SK-N-SH (cell line): ENCODE measurements around the gene SMU1. TPM values are rescaled to one million over a fixed set of nuclear protein-coding genes. Genes with fewer than 3 reads are reported as not detected.

ENCODE experiments used
- CTCF ChIA-PET: fragments of 300-600, 350-600 bp; formaldehyde crosslinking; extraction: SDS; loops from one replicate; lab custom pipeline; 2021; lab: Yijun Ruan, JAX
- POLR2A ChIA-PET: fragments of 350-600 bp; sonication (Branson Sonifier 250); formaldehyde crosslinking; extraction: SDS; loops from one replicate; lab custom pipeline; 2020; ENCODE audit warnings: antibody characterized with exemption, inconsistent platforms; lab: Yijun Ruan, JAX
- DNase-seq: peaks from one replicate; pipeline ENCODE4 v3.0.0; 2012
- H2AFZ ChIP-seq: fragments of 200-600 bp; sonication (generic); 2 replicates; pipeline ENCODE4 v1.8.1; 2016; ENCODE audit warnings: antibody characterized with exemption, mild to moderate bottlenecking, low read depth
- H3F3A ChIP-seq: fragments of 200-600 bp; sonication (generic); replicated peaks from 2 replicates; pipeline ENCODE3; 2016; ENCODE audit warnings: antibody characterized with exemption, mild to moderate bottlenecking; ENCODE audit not compliant: insufficient read depth
- H3K27ac ChIP-seq, 2 experiments: fragments of 200-500 bp in 1 of 2; fragments of 200-600 bp in 1 of 2; sonication (Bioruptor generic) in 1 of 2; sonication (generic), shearing (Covaris generic) in 1 of 2; 2 replicates each; pipeline versions ENCODE4 v1.5.1 to v1.6.1; 2014 to 2016; ENCODE audit warnings: low read depth in 2 of 2, inconsistent platforms in 1 of 2, low read length in 1 of 2, mild to moderate bottlenecking in 1 of 2, mixed read lengths in 1 of 2
- H3K27me3 ChIP-seq: fragments of 200-600 bp; sonication (generic), shearing (Covaris generic); 2 replicates; pipeline ENCODE4 v1.6.1; 2016; ENCODE audit warnings: mixed run types; ENCODE audit not compliant: insufficient read depth
- H3K36me3 ChIP-seq, 2 experiments: fragments of 200-500 bp in 1 of 2; fragments of 200-600 bp in 1 of 2; sonication (Bioruptor generic) in 1 of 2; sonication (generic) in 1 of 2; replicated peaks in 1 of 2; 2 replicates each; pipeline versions ENCODE3 to v1.5.1; 2014 to 2016; ENCODE audit warnings: low read length in 1 of 2, mild to moderate bottlenecking in 1 of 2; ENCODE audit not compliant: insufficient read depth in 2 of 2, control insufficient read depth in 1 of 2
- H3K4me1 ChIP-seq, 2 experiments: fragments of 200-500 bp in 1 of 2; fragments of 200-600 bp in 1 of 2; sonication (Bioruptor generic) in 1 of 2; sonication (generic), shearing (Covaris generic) in 1 of 2; 2 replicates each; pipeline versions ENCODE4 v1.5.1 to v1.6.1; 2014 to 2016; ENCODE audit warnings: low read depth in 1 of 2, low read length in 1 of 2, mixed run types in 1 of 2; ENCODE audit not compliant: insufficient read depth in 2 of 2, control insufficient read depth in 1 of 2
- H3K4me2 ChIP-seq: fragments of 200-600 bp; sonication (generic), shearing (Covaris generic); 2 replicates; pipeline ENCODE4 v1.6.1; 2017; ENCODE audit warnings: mixed run types
- H3K4me3 ChIP-seq, 2 experiments: fragments of 200-500 bp in 1 of 2; fragments of 200-600 bp in 1 of 2; sonication (Bioruptor generic) in 1 of 2; sonication (generic), shearing (Covaris generic) in 1 of 2; 2 replicates each; pipeline versions ENCODE4 v1.5.1 to v1.8.1; 2014 to 2016; ENCODE audit warnings: low read depth in 2 of 2, inconsistent platforms in 1 of 2, low read length in 1 of 2, mild to moderate bottlenecking in 1 of 2, mixed read lengths in 1 of 2, moderate library complexity in 1 of 2
- H3K79me2 ChIP-seq: fragments of 200-600 bp; sonication (generic); 2 replicates; pipeline ENCODE4 v1.8.1; 2017; ENCODE audit warnings: mild to moderate bottlenecking; ENCODE audit not compliant: insufficient read depth
- H3K9ac ChIP-seq: fragments of 200-600 bp; sonication (generic); 2 replicates; pipeline ENCODE4 v1.6.1; 2017; ENCODE audit warnings: mixed run types
- H3K9me2 ChIP-seq: fragments of 200-600 bp; sonication (generic); 2 replicates; pipeline ENCODE4 v1.6.1; 2017; ENCODE audit warnings: mixed run types
- H3K9me3 ChIP-seq: fragments of 200-600 bp; sonication (generic); 2 replicates; pipeline ENCODE4 v1.6.1; 2017; ENCODE audit warnings: mixed run types, mild to moderate bottlenecking, moderate library complexity
- H4K20me1 ChIP-seq: fragments of 200-600 bp; sonication (generic); 2 replicates; pipeline ENCODE4 v1.6.1; 2017; ENCODE audit warnings: mild to moderate bottlenecking, mixed run types; ENCODE audit not compliant: insufficient read depth
- CHD2 ChIP-seq: fragments of 150-350 bp; IDR thresholded peaks from 2 replicates; pipeline ENCODE4 v1.6.1; 2018; ENCODE audit warnings: low read length; ENCODE audit not compliant: partially characterized antibody
- CTCF ChIP-seq: fragments of 200-600 bp; sonication (generic); IDR thresholded peaks from 2 replicates; pipeline ENCODE4 v1.6.1; 2017; ENCODE audit warnings: antibody characterized with exemption, mild to moderate bottlenecking, moderate library complexity
- EP300 ChIP-seq, 2 experiments: IDR thresholded peaks; 2 replicates each; pipeline versions ENCODE4 v1.4.0 to v1.6.1; 2012; ENCODE audit warnings: borderline replicate concordance in 1 of 2, low read depth in 1 of 2, low read length in 1 of 2
- EZH2phosphoT487 ChIP-seq: fragments of 200-600 bp; sonication (generic); IDR thresholded peaks from 2 replicates; pipeline ENCODE4 v1.6.1; 2017; ENCODE audit warnings: low read depth, mixed run types, mild to moderate bottlenecking, antibody characterized with exemption, moderate library complexity, borderline replicate concordance
- FOSL2 ChIP-seq: IDR thresholded peaks from 2 replicates; pipeline ENCODE4 v1.4.0; 2012; ENCODE audit warnings: low read depth, mild to moderate bottlenecking, moderate library complexity, borderline replicate concordance
- GABPA ChIP-seq: IDR thresholded peaks from 2 replicates; pipeline ENCODE4 v1.4.0; 2012; ENCODE audit warnings: low read depth, mild to moderate bottlenecking
- IRF3 ChIP-seq: fragments of 150-350 bp; IDR thresholded peaks from 2 replicates; pipeline ENCODE4 v1.6.1; 2016; ENCODE audit warnings: mild to moderate bottlenecking, low read depth, low read length
- JUND ChIP-seq: IDR thresholded peaks from 2 replicates; pipeline ENCODE4 v1.4.0; 2012
- NRF1 ChIP-seq: IDR thresholded peaks from 2 replicates; pipeline ENCODE4 v1.6.1; 2012; ENCODE audit warnings: low read depth, mild to moderate bottlenecking, low read length
- POLR2AphosphoS5 ChIP-seq: IDR thresholded peaks from 2 replicates; pipeline ENCODE4 v1.6.1; 2012; ENCODE audit warnings: low read depth, low read length
- RAD21 ChIP-seq: IDR thresholded peaks from 2 replicates; pipeline ENCODE4 v1.6.1; 2012; ENCODE audit warnings: mild to moderate bottlenecking, low read length
- REST ChIP-seq: IDR thresholded peaks from 2 replicates; pipeline ENCODE4 v1.6.1; 2012; ENCODE audit warnings: mild to moderate bottlenecking, low read depth, low read length, moderate library complexity
- YY1 ChIP-seq: IDR thresholded peaks from 2 replicates; pipeline ENCODE4 v1.4.0; 2012; ENCODE audit warnings: low read depth, mild to moderate bottlenecking
- WGBS: methylation state at CpG from one replicate; pipeline ENCODE4 v1.1.6; 2017; ENCODE audit warnings: low lambda C conversion rate; 5-methylcytosine and 5-hydroxymethylcytosine counted together
- polyA plus RNA-seq, 3 experiments: library from polyadenylated mRNA; depleted of rRNA; stranded (reverse); fragments of >200 nt; gene quantifications; 2 replicates each; pipeline ENCODE4 v1.2.3, GENCODE V29; 2012
- TF ChIP-seq, protein P1 (sequence below): IDR thresholded peaks from 2 replicates; pipeline ENCODE4 v1.4.0; 2012; ENCODE audit warnings: low read depth, borderline replicate concordance
- TF ChIP-seq, protein P2 (sequence below): IDR thresholded peaks from 2 replicates; pipeline ENCODE4 v1.4.0; 2012; ENCODE audit warnings: low read depth
- TF ChIP-seq, protein P3 (sequence below): IDR thresholded peaks from 2 replicates; pipeline ENCODE4 v1.4.0; 2012; ENCODE audit warnings: low read depth, borderline replicate concordance

Gene SMU1
- polyA plus RNA-seq, 1 of the 3 experiments (the other 2 are of a cell fraction) = 9.8 TPM

GRCh38 chr9:33120620-33121019 is 44.1 kb upstream of the SMU1 start (continued):
- TF ChIP-seq, protein P1, sequence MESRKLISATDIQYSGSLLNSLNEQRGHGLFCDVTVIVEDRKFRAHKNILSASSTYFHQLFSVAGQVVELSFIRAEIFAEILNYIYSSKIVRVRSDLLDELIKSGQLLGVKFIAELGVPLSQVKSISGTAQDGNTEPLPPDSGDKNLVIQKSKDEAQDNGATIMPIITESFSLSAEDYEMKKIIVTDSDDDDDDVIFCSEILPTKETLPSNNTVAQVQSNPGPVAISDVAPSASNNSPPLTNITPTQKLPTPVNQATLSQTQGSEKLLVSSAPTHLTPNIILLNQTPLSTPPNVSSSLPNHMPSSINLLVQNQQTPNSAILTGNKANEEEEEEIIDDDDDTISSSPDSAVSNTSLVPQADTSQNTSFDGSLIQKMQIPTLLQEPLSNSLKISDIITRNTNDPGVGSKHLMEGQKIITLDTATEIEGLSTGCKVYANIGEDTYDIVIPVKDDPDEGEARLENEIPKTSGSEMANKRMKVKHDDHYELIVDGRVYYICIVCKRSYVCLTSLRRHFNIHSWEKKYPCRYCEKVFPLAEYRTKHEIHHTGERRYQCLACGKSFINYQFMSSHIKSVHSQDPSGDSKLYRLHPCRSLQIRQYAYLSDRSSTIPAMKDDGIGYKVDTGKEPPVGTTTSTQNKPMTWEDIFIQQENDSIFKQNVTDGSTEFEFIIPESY = no peak
- TF ChIP-seq FOSL2 (no peak), NRF1 (no peak), CTCF (no peak), GABPA (no peak), CHD2 (no peak), JUND (no peak), POLR2AphosphoS5 (no peak)

DNA sequence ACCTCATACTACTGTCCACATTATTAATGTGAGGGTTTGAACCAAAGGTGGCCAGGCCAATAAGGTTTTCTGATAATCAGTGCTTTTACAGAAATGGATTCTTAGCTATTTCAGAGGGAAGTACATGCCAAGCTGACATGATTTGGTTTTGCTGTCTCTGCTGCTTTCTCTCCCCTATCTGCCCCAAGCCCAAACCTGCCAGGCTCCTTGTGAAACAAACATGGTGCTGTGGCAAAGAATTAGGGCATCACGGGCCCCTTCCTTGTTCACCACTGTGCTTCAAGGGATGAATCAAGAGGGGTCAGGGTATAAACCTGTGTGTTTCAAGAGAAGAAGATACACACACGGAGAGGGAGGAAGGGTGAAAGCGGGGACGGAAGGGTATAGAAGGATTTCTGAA is 41.3 kb upstream of the SMU1 start:
- no peaks in the 10 kb centered on the region; the same call in 1 of the 2 replicates for H4K20me1 ChIP-seq
- peaks cover 7% of the 10 kb centered on the region; the same call in 1 of the 2 replicates for H3K79me2 ChIP-seq

GRCh38 chr9:33117306-33117705 is 40.8 kb upstream of the SMU1 start:
- no peak overlapping the region for H2AFZ ChIP-seq
- H3K79me2 ChIP-seq = peaks cover 7% of the 10 kb centered on the region; the same call in 1 of the 2 replicates
- H3K36me3 ChIP-seq = peaks cover 18 to 19% of the 10 kb centered on the region in 2 experiments
- H3K4me3 ChIP-seq = no peak overlapping the region
- H3K9ac ChIP-seq = no peak overlapping the region
- H3K4me1 ChIP-seq = no peaks in the 10 kb centered on the region; a peak in 1 of 4 replicates
- no peaks in the 10 kb centered on the region for H3K9me3 ChIP-seq
- no peaks in the 10 kb centered on the region; the same call in 1 of the 2 replicates for H4K20me1 ChIP-seq
- DNase-seq = no peak
- H3K4me2 ChIP-seq = no peak overlapping the region
- no peaks in the 10 kb centered on the region for H3K27me3 ChIP-seq
- POLR2A ChIA-PET = no interaction called here
- no peaks in the 10 kb centered on the region for H3K9me2 ChIP-seq
- H3F3A ChIP-seq = no peaks in the 10 kb centered on the region
- WGBS = 63% methylated on average over 1 of the region's 1 CpG
- H3K27ac ChIP-seq = peak overlapping the region in 1 of 2 experiments; percentile 11; a peak in 2 of 4 replicates
- CTCF ChIA-PET = no interaction called here
- no peak for TF ChIP-seq EP300 (IDR thresholded peaks at IDR 0.05; ENCODE audit: borderline replicate concordance in 1 of 2, low read depth in 1 of 2, low read length in 1 of 2)
- TF ChIP-seq IRF3 = no peak
- no peak for TF ChIP-seq EZH2phosphoT487
- TF ChIP-seq, protein P2, sequence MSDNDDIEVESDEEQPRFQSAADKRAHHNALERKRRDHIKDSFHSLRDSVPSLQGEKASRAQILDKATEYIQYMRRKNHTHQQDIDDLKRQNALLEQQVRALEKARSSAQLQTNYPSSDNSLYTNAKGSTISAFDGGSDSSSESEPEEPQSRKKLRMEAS = no peak
- no peak for TF ChIP-seq GABPA
- no peak for TF ChIP-seq POLR2AphosphoS5
- TF ChIP-seq, protein P3, sequence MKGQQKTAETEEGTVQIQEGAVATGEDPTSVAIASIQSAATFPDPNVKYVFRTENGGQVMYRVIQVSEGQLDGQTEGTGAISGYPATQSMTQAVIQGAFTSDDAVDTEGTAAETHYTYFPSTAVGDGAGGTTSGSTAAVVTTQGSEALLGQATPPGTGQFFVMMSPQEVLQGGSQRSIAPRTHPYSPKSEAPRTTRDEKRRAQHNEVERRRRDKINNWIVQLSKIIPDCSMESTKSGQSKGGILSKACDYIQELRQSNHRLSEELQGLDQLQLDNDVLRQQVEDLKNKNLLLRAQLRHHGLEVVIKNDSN = no peak
- TF ChIP-seq REST = no peak

More for the DNA sequence above, 41.3 kb upstream of the SMU1 start:
- peak overlapping the region in 1 of 2 experiments; percentile 11; a peak in 1 of 4 replicates for H3K27ac ChIP-seq
- no peaks in the 10 kb centered on the region for H3K27me3 ChIP-seq
- H3K9ac ChIP-seq = no peak overlapping the region
- H3K9me3 ChIP-seq = no peaks in the 10 kb centered on the region
- TF ChIP-seq NRF1 (no peak), EP300 (IDR thresholded peaks at IDR 0.05; ENCODE audit: borderline replicate concordance in 1 of 2, low read depth in 1 of 2, low read length in 1 of 2) (no peak), YY1 (no peak), RAD21 (no peak)
- CTCF ChIA-PET = no interaction called here
- no peak overlapping the region for H2AFZ ChIP-seq
- no peak overlapping the region for H3K4me3 ChIP-seq
- peaks cover 14% of the 10 kb centered on the region in 2 experiments for H3K36me3 ChIP-seq
- H3F3A ChIP-seq = no peaks in the 10 kb centered on the region
- no peaks in the 10 kb centered on the region for H3K9me2 ChIP-seq
- H3K4me2 ChIP-seq = no peak overlapping the region
- 95% methylated on average over 4 of the region's 4 CpGs for WGBS
- no peaks in the 10 kb centered on the region; a peak in 1 of 4 replicates for H3K4me1 ChIP-seq
- POLR2A ChIA-PET = no interaction called here
- DNase-seq = no peak
